GM18951 (cell line): ENCODE data around the gene HOXA11.

Source experiments
- POLR2A ChIP-seq: IDR thresholded peaks from 4 replicates; pipeline ENCODE4 v1.6.1; 2011; ENCODE audit warnings: mild to moderate bottlenecking; ENCODE audit not compliant: insufficient read length, insufficient read depth; ENCODE audit errors: extremely low read depth
- in situ Hi-C: fragments of 300-500 bp; cut with MboI; formaldehyde crosslinking; loops from one replicate; pipeline ENCODE4 v1.12.0; 2022; ENCODE audit warnings: low sequenced_read_pairs, mixed read lengths, inconsistent platforms; ENCODE audit not compliant: unreplicated experiment

The HOXA11 gene

DNA sequence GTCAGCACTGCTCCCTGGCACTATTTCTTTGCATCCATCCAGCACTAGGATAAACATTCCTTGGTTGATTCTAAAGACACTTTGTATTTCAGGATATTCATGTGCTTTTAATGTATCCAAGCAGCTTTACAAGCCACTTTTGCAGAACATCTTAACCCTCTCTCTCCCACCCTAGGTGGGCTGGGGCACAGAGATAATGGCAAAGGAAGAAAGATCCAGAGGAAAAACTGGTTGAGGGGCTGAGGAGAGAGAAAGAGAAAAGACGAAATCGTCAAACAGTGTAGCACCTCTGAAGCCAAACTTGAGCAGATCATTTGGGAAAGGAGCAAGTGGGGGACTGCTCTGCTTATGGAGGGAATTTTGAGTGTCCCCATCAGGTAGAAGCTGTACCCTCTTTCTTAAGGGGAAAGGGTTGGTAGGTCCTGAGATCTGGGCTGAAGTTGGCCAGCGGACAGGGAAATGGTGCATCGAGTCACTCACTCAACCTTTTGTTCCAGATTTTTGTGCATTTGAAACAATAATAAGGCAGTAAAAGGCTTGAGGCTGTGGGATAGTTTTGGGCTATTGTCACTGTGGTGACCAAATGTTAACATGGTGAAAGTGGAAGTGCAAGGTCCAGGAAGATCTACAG, 19.0 kb upstream of the HOXA11 start:
- TF ChIP-seq POLR2A, result no peak
- in situ Hi-C loops, result loop anchor here (10.0 to 25.0 kb wide), 2 partner anchors 358 to 721 kb away; no protein-coding TSS in a partner anchor

DNA sequence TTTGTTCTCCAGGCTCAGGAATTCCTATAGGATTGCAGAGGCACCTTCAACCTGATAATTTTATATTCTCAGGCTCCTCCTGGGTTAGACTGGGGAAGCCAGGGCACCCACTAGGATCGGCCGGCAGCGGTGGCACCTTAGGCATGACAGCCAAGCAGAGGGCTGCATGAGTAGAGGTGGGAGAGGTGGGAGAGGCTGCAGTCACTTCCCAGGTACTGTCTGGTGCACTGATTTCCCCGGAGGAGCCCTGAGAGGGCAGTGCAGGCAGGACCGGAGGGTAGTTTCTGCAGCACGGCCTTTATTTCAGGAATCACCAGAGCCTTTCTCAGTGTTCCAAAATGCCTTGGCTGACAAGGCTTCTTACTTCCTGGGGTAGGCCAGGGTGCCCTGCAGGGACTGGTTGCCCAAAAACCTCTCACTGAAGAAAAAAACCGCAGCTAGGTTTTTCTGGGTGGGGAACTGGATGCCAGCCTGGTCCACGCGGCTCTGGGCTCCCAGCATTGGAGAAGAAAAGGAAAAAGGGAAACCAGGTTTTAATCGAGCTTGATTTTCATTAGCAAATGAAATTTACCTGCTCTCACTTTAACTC, 18.4 kb upstream of the HOXA11 start:
- in situ Hi-C loops, result loop anchor here (10.0 to 25.0 kb wide), 2 partner anchors 359 to 721 kb away; no protein-coding TSS in a partner anchor
- TF ChIP-seq POLR2A, result no peak

DNA sequence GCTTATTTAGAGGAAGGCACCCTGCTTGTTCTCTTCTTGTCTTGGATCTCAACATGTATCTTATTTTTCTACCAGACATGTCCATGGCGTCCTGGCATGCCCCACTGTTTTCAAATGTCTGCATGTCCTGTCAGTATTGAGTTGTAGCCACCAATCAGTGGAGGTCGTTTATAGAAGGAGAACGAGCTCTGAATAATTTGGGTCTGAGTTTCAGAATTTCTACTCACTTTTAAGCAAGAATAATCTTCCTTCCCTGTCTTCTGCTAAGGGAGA, 17.8 kb upstream of the HOXA11 start:
- in situ Hi-C loops, result loop anchor here (10.0 to 25.0 kb wide), 2 partner anchors 360 to 722 kb away; no protein-coding TSS in a partner anchor
- no peak for TF ChIP-seq POLR2A

DNA sequence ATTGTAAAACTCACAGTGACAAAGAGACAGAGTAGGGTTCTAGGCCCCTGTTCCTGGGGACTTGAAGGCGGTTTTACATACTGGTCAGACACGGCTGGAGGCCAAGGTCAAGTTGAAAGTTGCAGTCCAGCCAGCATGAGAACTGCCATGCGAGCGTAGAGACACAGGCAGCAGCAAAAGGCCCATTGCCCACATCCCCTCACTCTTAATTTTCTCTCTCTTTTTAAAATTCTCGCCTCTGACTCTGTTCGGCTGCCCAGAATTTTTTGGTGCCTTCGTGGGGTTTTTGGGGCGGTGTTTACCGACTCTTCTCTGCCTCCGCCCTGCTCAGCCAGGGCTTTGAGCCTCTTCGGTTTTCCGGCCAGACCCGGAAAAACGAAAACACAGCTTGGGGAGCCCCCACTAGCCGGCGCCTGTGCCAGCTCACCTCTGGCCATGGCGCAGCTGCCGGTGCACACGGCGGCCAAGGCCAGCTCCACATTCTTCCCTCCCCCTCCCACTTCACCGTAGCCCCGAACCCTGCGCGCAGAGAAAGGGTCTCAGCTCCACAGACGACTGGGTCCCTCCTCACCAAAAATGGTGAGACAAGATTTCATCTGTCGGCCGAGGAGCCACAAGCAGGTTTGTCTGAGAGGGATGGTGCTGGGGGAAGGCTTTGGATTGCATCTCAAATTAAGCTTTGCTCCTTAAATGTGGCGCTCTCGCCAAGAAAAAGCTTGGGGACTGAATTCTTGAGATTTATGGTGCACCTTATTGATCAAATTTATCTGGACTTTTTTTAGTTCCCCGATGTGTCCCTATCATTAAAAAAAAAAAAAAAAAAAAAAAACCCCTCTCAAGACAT, 17.2 kb upstream of the HOXA11 start:
- in situ Hi-C loops, result loop anchor here (10.0 to 25.0 kb wide), 2 partner anchors 360 to 723 kb away; no protein-coding TSS in a partner anchor
- no peak for TF ChIP-seq POLR2A

DNA sequence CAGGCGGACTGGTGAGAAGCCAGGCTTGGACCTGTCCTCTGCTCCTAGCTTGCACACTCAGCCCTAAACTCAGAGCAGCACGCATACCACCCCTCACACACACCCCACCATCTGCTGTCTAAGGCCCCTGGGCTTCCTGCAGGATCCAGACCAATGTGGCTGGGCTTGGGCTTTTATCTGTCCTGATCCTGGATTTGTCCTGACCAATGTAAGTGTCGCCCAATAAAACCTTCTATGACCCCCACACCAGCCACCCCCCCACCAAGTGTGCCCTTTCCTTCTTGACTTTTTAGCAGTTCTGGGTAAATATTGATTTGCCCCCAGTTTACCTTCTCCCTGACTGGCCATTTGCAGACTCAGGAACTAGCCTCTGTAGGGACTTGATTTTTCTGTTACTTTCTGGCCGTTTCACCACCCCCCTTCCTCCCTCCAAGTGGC, 16.6 kb upstream of the HOXA11 start:
- TF ChIP-seq POLR2A, result no peak
- in situ Hi-C loops, result loop anchor here (10.0 to 25.0 kb wide), 2 partner anchors 361 to 723 kb away; no protein-coding TSS in a partner anchor

DNA sequence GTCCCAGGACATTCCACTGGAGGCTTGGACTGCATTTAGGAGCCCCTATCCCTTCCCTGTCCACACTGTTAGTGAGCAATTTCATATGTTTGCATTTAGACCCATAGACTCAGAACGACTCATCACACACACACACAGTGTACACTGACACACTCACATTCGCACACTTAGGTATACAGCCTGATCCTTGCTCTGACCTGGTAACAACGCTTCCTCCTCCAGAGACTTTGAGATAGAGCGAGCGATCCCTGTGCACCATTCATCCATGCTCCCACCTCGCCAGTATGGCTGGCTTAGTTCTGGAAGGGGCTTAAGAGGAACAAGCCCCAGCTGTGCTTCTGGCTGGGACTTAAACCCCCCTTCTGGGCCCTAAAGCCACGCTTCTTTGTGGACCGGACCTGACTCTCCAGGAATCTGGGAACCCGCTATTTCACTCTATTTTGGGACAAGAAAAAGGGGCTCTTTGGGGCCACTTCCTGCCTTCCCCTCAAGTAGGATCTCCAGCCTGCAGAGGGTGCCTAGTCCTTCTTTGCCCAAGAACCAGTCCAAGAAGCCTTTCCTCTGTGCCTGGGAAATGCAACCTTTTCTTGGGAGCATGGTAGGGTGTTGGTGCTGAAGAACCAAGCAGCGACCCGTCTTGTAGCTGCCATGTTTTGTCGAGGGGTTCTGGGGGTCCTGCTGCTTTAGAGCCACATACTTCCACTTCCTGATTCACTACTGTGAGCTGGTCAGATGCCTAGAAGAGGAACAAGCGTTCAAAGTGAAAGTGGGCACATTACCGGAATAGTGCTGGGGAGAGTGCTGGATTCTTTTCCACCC, 15.9 kb upstream of the HOXA11 start:
- in situ Hi-C loops, result loop anchor here (10.0 to 25.0 kb wide), 2 partner anchors 361 to 724 kb away; no protein-coding TSS in a partner anchor
- TF ChIP-seq POLR2A, result no peak

DNA sequence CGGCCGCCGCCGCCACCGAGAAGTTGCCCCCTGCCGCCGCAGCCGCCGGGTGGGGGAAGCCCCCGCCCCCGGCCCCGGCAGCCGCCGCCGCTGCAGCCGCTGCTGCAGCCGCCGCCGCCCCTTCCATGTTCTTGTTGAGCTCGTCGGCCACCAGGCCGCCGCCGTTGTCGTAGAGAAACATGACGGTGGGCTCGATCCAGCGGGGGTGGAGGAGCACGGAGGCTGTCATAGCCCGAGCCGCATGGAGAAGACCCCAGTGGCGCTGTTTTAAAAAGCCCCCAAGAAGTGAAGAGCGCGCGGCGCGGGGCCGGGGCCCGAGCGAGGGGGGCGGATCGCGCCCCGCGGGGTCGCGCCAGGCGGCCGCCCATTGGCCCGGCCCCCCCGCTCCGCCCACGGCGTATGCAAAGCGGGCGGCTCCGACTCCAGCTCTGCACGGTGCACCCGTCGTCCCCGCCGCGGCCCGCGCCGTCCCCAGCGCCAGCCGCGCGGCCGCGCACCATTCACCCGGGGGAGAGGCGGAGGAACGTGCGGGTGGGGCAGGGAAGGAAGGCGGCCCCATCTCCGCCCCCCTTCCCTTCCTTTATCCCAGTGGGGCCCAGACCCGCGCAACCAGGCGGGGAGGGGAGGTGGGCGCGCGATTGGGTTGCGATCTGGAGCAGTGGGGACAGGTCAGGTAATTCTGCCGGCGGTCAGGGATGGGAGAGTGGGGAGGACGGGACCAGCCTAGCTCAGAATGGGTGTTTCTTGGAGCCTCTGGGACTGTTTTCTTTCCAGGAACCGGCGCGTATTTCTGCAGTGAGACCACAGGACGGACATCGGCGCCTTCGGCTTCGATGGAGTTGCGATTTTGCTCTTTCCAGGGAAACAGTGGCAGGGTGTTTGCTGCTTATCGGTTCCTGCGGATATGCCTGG, 15.1 kb upstream of the HOXA11 start, which contains the start of gene HOXA13:
HOXA13 (minus strand) TSS at position 243 of the 912 bp plus-strand sequence; CDS start at position 229, 14 bp downstream.
- no peak for TF ChIP-seq POLR2A
- in situ Hi-C loops, result loop anchor here (10.0 to 25.0 kb wide), 3 partner anchors 45 to 725 kb away; partner anchors contain the start of gene EVX1

DNA sequence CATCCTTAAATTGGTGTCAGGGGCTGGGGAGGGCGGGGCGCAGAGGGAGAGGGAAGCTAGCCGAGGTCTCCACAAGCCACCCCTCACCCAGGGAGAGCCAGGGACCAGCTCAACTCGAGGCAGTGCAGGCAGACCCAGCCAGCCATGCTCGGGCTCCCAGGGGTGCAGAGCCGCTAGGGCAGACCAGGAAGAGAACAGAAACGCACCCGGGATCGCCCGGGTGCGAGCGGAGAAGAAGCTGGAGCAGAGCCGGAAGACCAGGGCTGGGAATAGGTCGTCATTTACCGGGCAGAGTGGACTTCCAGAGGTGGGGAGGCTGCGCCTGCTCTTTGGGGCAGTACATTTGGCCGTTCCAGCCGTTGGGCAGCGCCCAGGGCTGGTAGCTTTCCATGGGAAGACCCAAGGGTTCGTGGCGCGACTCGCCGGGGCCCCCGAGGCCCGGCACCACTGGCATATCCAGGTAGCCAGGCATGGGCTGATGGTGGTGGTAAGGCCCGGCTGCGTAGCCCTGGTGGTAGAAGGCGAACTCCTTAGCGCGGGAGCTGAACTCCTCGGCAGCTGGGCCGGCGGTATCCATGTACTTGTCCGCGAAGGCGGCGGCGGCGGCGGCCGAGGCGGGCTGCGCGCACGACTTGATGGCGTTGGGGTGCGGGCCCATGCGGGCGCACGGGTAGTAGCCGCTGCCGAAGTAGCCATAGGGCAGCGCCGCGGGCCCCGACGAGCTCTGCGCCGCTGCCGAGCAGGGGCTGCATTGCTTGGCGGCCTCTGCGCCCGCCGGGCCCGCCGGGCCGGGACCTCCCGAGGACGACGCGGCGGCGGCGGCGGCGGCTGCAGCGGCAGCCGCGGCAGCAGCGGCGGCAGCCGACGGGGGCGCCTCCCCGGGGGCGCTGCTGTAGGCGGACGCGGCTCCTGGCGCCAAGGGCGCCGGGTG, 14.1 kb upstream of the HOXA11 start:
- in situ Hi-C loops, result loop anchor here (10.0 kb wide), 1 partner anchor 46 kb away; the partner anchor contains the start of gene EVX1
- no peak for TF ChIP-seq POLR2A

DNA sequence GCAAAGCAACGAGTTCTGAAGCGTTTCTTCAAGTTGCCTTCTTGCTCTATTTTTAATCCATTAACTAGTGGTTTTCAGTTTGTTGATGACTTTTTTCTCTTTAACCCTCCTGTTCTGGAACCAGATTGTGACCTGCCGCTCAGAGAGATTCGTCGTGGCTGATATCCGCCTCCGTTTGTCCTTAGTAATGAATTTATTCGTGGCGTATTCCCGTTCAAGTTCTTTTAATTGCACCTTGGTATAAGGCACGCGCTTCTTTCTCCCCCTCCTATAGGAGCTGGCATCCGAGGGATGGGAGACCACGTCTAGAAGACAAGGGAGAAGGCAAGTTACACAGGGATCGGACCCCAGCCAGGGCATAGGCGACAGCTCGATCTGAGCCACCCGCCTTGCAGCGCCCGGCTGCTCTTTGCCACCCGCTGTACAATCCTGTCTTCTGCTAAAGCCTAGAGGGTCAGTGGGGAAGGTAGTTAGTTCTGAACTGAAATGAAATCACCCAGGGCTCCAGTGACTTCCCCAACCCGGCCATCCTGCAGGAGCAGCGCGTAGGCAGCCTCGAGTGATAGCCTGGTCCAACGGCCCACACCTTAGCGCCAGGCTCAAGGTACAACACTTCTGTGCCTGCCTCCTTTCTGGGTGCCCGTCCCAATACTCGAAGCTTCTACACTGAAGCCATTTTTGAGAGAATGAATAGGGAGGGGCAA, 13.3 kb upstream of the HOXA11 start:
- TF ChIP-seq POLR2A, result no peak
- in situ Hi-C loops, result loop anchor here (10.0 kb wide), 1 partner anchor 47 kb away; the partner anchor contains the start of gene EVX1
